ENCODE results near the gene ABTB1. TPM values are rescaled to one million over a fixed set of nuclear protein-coding genes. Genes with fewer than 3 reads are reported as not detected.

ABTB1 gene
- total RNA-seq, 3 donors from 2014 or later (not counting 1 experiment from before 2014, with no cell fraction given), result 98.8 to 127 (median 107) TPM

DNA sequence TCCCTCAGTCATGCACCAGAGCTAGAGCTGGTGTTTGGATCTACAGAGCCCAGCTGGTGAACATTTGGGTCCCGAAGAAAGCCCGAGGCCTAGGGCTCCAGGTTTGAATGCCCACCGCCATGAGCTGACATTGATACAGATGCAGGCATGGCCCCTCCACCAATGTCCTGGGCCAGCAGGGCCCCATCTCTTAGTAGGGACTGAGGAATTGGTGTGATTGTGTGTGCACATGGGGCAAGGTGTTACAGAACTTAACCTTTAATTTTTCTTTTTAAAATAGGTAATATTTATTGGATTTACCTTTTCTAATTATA lies 32.8 kb upstream of the ABTB1 start:
- no peak overlapping the region for H3K4me3 ChIP-seq (ENCODE audit: low read length)
- Mint-ChIP-seq H3K36me3 (no peaks in the 10 kb centered on the region), H3K27me3 (ENCODE audit: low read depth in 2 of 2) (peaks cover 1 to 7% of the 10 kb centered on the region in 2 donors), H3K9me3 (no peaks in the 10 kb centered on the region), H3K4me3 (no peak overlapping the region), H3K4me1 (peaks cover 18% of the 10 kb centered on the region in 2 donors), H3K27ac (no peak overlapping the region)
- DNase-seq (no peak), ATAC-seq (no peak)
- H3K27ac ChIP-seq (ENCODE audit: low read length), result no peak overlapping the region
- no peaks in the 10 kb centered on the region for H3K9me3 ChIP-seq (ENCODE audit: control insufficient read depth, insufficient read depth, low read length)
- no peaks in the 10 kb centered on the region for H3K27me3 ChIP-seq (ENCODE audit: control insufficient read depth, insufficient read depth, low read length)
- WGBS (ENCODE audit: insufficient coverage), result 100% methylated on average over 3 of the region's 3 CpGs
- intact Hi-C loops (cut with micrococcal nuclease), result no loop called here
- H3K36me3 ChIP-seq (ENCODE audit: control insufficient read depth, insufficient read depth, low read length), result no peaks in the 10 kb centered on the region
- H3K4me1 ChIP-seq (ENCODE audit: control insufficient read depth, insufficient read depth, low read length), result peaks cover 11% of the 10 kb centered on the region
- TF ChIP-seq, protein P1, sequence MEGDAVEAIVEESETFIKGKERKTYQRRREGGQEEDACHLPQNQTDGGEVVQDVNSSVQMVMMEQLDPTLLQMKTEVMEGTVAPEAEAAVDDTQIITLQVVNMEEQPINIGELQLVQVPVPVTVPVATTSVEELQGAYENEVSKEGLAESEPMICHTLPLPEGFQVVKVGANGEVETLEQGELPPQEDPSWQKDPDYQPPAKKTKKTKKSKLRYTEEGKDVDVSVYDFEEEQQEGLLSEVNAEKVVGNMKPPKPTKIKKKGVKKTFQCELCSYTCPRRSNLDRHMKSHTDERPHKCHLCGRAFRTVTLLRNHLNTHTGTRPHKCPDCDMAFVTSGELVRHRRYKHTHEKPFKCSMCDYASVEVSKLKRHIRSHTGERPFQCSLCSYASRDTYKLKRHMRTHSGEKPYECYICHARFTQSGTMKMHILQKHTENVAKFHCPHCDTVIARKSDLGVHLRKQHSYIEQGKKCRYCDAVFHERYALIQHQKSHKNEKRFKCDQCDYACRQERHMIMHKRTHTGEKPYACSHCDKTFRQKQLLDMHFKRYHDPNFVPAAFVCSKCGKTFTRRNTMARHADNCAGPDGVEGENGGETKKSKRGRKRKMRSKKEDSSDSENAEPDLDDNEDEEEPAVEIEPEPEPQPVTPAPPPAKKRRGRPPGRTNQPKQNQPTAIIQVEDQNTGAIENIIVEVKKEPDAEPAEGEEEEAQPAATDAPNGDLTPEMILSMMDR (IDR thresholded peaks at IDR 0.05), result no peak

DNA sequence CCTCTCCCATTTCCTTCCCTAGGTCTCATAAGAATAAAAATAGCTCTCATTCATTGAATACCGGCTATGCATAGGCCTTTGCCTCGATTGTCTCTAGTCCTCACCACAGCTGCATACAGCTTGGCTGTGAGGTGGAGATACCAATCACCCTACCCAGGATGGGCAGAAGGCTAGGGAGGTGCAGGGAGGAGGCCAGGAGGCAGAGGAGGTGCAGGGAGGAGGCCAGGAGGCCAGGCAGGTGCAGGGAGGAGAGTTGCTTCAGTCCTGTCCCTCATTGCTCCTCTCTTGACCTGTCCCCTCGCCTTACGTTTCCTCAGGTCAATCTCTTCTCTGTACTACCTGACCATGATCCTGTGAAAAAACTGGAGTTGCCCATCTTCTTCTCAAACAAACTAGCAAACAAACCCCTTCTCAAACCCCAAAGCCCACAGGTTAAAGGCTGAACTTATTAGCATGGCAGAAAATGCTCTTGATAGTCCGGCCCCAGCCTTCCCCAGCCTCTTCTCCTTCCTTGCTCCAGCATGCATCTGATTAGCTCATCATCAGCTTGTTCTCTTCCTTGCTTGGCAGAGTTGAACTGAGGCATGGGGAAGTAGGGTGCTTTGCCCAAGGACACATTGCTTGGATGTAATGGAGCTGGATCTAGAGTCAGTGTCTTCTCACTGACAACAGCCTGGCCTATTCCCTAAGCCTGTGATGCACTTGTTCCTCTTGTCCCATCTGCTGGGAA lies 27.9 kb upstream of the ABTB1 start:
- no peak for ATAC-seq
- H3K4me1 Mint-ChIP-seq, result no peaks in the 10 kb centered on the region
- H3K4me1 ChIP-seq (ENCODE audit: control insufficient read depth, insufficient read depth, low read length), result no peaks in the 10 kb centered on the region
- no peaks in the 10 kb centered on the region for H3K27me3 ChIP-seq (ENCODE audit: control insufficient read depth, insufficient read depth, low read length)
- H3K27me3 Mint-ChIP-seq (ENCODE audit: low read depth in 2 of 2), result no peaks in the 10 kb centered on the region
- H3K36me3 ChIP-seq (ENCODE audit: control insufficient read depth, insufficient read depth, low read length), result no peaks in the 10 kb centered on the region
- H3K4me3 Mint-ChIP-seq, result no peak overlapping the region
- WGBS (ENCODE audit: insufficient coverage), result 72% methylated on average over 5 of the region's 5 CpGs
- no peaks in the 10 kb centered on the region for H3K9me3 ChIP-seq (ENCODE audit: control insufficient read depth, insufficient read depth, low read length)
- H3K27ac Mint-ChIP-seq, result no peak overlapping the region
- H3K27ac ChIP-seq (ENCODE audit: low read length), result no peak overlapping the region
- H3K36me3 Mint-ChIP-seq, result no peaks in the 10 kb centered on the region
- no peaks in the 10 kb centered on the region for H3K9me3 Mint-ChIP-seq
- TF ChIP-seq, protein P1 (IDR thresholded peaks at IDR 0.05), result no peak
- intact Hi-C loops (cut with micrococcal nuclease), result no loop called here
- no peak overlapping the region for H3K4me3 ChIP-seq (ENCODE audit: low read length)
- DNase-seq, result no peak

DNA sequence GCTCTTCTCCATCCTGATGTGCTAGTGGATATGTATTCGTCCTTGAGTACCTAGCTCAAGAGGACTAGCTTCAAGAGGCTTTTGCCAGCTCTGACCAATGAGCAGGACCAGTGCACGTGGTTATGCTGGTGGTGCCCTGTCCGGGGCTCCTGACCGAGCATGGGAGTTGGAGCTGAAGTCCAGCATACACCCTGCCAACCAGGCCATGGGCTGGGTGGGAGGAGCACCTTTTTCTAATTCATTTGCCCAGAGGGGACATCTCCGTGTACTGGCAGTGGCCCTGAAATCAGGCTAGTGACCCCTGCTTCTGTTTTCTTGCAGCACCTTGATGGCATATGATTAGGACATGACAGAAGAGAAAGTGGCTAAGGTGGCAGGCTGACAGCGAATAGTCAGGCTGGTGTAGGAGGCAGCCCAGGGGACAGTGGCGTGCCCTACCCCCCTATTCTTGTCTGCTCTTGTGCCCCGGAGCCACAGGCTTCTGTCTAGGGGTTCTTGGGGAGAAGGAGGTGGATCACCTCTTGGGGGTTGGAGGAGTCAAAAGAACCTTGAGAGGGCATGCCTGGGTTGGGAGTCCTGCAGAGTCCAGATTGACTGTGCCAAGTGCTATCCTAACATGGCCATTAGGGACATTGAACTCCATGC lies 27.3 kb upstream of the ABTB1 start:
- Mint-ChIP-seq H3K27ac (no peak overlapping the region), H3K36me3 (no peaks in the 10 kb centered on the region), H3K27me3 (ENCODE audit: low read depth in 2 of 2) (no peaks in the 10 kb centered on the region), H3K4me3 (no peak overlapping the region), H3K9me3 (no peaks in the 10 kb centered on the region), H3K4me1 (no peaks in the 10 kb centered on the region)
- no peaks in the 10 kb centered on the region for H3K9me3 ChIP-seq (ENCODE audit: control insufficient read depth, insufficient read depth, low read length)
- no peaks in the 10 kb centered on the region for H3K4me1 ChIP-seq (ENCODE audit: control insufficient read depth, insufficient read depth, low read length)
- DNase-seq, result no peak
- intact Hi-C loops (cut with micrococcal nuclease), result no loop called here
- TF ChIP-seq, protein P1 (IDR thresholded peaks at IDR 0.05), result no peak
- 89% methylated on average over 8 of the region's 8 CpGs for WGBS (ENCODE audit: insufficient coverage)
- no peaks in the 10 kb centered on the region for H3K36me3 ChIP-seq (ENCODE audit: control insufficient read depth, insufficient read depth, low read length)
- no peak overlapping the region for H3K4me3 ChIP-seq (ENCODE audit: low read length)
- H3K27me3 ChIP-seq (ENCODE audit: control insufficient read depth, insufficient read depth, low read length), result no peaks in the 10 kb centered on the region
- no peak for ATAC-seq
- no peak overlapping the region for H3K27ac ChIP-seq (ENCODE audit: low read length)
